ENCODE results near the gene KCNQ5. TPM values are rescaled to one million over a fixed set of nuclear protein-coding genes. Genes with fewer than 3 reads are reported as not detected.

The KCNQ5 gene
- total RNA-seq, 2 donors from 2014 or later: 0.67 TPM; not detected in 1

GRCh38 chr6:73236144-73236750 is 614.4 kb downstream of the KCNQ5 start:
- no peak for DNase-seq (ENCODE audit: low spot score)
- TF ChIP-seq CTCF (IDR thresholded peaks at IDR 0.05): no peak

GRCh38 chr6:73240730-73241129 is 618.9 kb downstream of the KCNQ5 start:
- DNase-seq (ENCODE audit: low spot score): no peak
- Histone ChIP-seq H3K27me3 (no peaks in the 10 kb centered on the region), H3K9me3 (no peaks in the 10 kb centered on the region), H3K4me3 (no peak overlapping the region), H3K36me3 (no peaks in the 10 kb centered on the region), H3K4me1 (no peaks in the 10 kb centered on the region), H3K27ac (no peak overlapping the region)
- no peak for TF ChIP-seq CTCF (IDR thresholded peaks at IDR 0.05)

More at GRCh38 chr6:73236144-73236750, 614.4 kb downstream of the KCNQ5 start:
- Histone ChIP-seq H3K4me1 (no peaks in the 10 kb centered on the region), H3K4me3 (no peak overlapping the region), H3K36me3 (no peaks in the 10 kb centered on the region), H3K27ac (no peak overlapping the region), H3K9me3 (no peaks in the 10 kb centered on the region), H3K27me3 (no peaks in the 10 kb centered on the region)

DNA sequence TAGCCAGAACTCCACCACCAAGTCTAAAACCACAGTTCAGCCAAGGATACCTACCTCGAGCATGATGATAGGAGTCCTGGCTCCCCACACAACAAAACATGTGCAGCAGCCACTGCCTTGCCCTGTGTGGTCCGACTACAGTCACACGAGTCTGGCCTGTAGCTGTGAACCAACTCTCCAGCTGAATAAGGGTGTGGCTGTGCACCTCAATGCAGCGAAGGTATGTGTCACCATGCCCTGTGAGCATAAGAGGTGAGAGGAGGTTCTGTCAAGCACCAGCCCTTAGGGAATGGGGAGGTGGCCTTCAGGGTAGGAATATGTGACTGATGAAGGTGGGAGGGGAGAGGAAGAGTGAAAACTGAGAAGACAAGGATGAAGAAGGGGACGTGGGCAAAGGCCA is 620.1 kb downstream of the KCNQ5 start:
- H3K27ac ChIP-seq: no peak overlapping the region
- TF ChIP-seq CTCF (IDR thresholded peaks at IDR 0.05): no peak

More for the DNA sequence above, 620.1 kb downstream of the KCNQ5 start:
- no peak for DNase-seq (ENCODE audit: low spot score)
- Histone ChIP-seq H3K4me3 (no peak overlapping the region), H3K27me3 (no peaks in the 10 kb centered on the region), H3K4me1 (no peaks in the 10 kb centered on the region), H3K36me3 (no peaks in the 10 kb centered on the region), H3K9me3 (no peaks in the 10 kb centered on the region)

Small RNAs within 50 kb of the gene (microRNA-seq; reads per million reads assigned to microRNA genes)
- gene MIR4282 (ENCODE audit: borderline number of aligned reads in 2 of 2, borderline replicate concordance in 1 of 2): 0 reads per million in 2 donors
